ENCODE measurements around the gene LRRC61.

The LRRC61 gene

GRCh38 chr7:150371131-150371995 is 48.2 kb downstream of the LRRC61 start:
- peaks cover 50% of the 10 kb centered on the region for H3K79me2 ChIP-seq (ENCODE audit: control insufficient read depth, insufficient read depth, low read length, poor library complexity)
- no peak overlapping the region for H3K4me3 ChIP-seq (ENCODE audit: low read depth, low read length)
- no peak for DNase-seq
- H2AFZ ChIP-seq (ENCODE audit: insufficient read depth, low read length, poor library complexity) = peak overlapping the region; percentile 47
- WGBS (ENCODE audit: extremely low coverage, insufficient coverage, insufficient read length) = no CpG with 5 or more reads among the region's 48 CpGs
- H4K12ac ChIP-seq (ENCODE audit: low read depth, low read length) = peak overlapping the region; percentile 82
- peak overlapping the region; percentile 15 for H4K8ac ChIP-seq (ENCODE audit: low read depth, low read length)
- peaks cover 35 to 37% of the 10 kb centered on the region in 2 experiments for H3K36me3 ChIP-seq (ENCODE audit: control insufficient read depth in 1 of 2, insufficient read depth in 2 of 2, low read length in 2 of 2)
- peak overlapping the region; percentile 99 for H2BK5ac ChIP-seq (ENCODE audit: low read depth, low read length, poor library complexity)
- H3K18ac ChIP-seq (ENCODE audit: low read length) = peak overlapping the region; percentile 90
- peaks cover 51 to 58% of the 10 kb centered on the region in 2 experiments for H3K4me1 ChIP-seq (ENCODE audit: control insufficient read depth in 1 of 2, insufficient read depth in 2 of 2, low read length in 2 of 2)
- H4K91ac ChIP-seq (ENCODE audit: low read depth, low read length) = peak overlapping the region; percentile 98
- no peak overlapping the region for H3K23ac ChIP-seq (ENCODE audit: low read length)
- H3K14ac ChIP-seq (ENCODE audit: low read length) = peak overlapping the region; percentile 99
- H3K27me3 ChIP-seq (ENCODE audit: insufficient read depth, low read length) = no peaks in the 10 kb centered on the region
- peak overlapping the region; percentile 90 for H2AK5ac ChIP-seq (ENCODE audit: low read length)
- peak overlapping the region; percentile 79 for H2BK12ac ChIP-seq (ENCODE audit: low read length)
- H3K9me3 ChIP-seq (ENCODE audit: insufficient read depth, low read depth, low read length) = no peaks in the 10 kb centered on the region
- peaks cover 65% of the 10 kb centered on the region for H3K79me1 ChIP-seq (ENCODE audit: low read length)
- H3K9ac ChIP-seq (ENCODE audit: low read length) = no peak overlapping the region
- H2BK120ac ChIP-seq (ENCODE audit: insufficient read depth, low read length, poor library complexity) = peak overlapping the region; percentile 75
- peak overlapping the region; percentile 100 for H3K4ac ChIP-seq (ENCODE audit: low read depth, low read length)
- peak overlapping the region; percentile 100 for H3K27ac ChIP-seq (ENCODE audit: low read depth, low read length)
- no peak overlapping the region for H3K4me2 ChIP-seq (ENCODE audit: low read length)

- H2BK12ac ChIP-seq (ENCODE audit: low read length) = no peak overlapping the region
- H3K79me2 ChIP-seq (ENCODE audit: control insufficient read depth, insufficient read depth, low read length, poor library complexity) = peaks cover 53% of the 10 kb centered on the region
- H3K4me3 ChIP-seq (ENCODE audit: low read depth, low read length) = no peak overlapping the region
- peak overlapping the region; percentile 6 for H4K8ac ChIP-seq (ENCODE audit: low read depth, low read length)
- no peak overlapping the region for H4K12ac ChIP-seq (ENCODE audit: low read depth, low read length)
- no peak overlapping the region for H3K4me2 ChIP-seq (ENCODE audit: low read length)
- WGBS (ENCODE audit: extremely low coverage, insufficient coverage, insufficient read length) = no CpG with 5 or more reads among the region's 30 CpGs
- peak overlapping the region; percentile 100 for H3K27ac ChIP-seq (ENCODE audit: low read depth, low read length)
- H3K4me1 ChIP-seq (ENCODE audit: control insufficient read depth in 1 of 2, insufficient read depth in 2 of 2, low read length in 2 of 2) = peaks cover 54 to 63% of the 10 kb centered on the region in 2 experiments
- no peak overlapping the region for H3K23ac ChIP-seq (ENCODE audit: low read length)
- peak overlapping the region; percentile 75 for H2BK120ac ChIP-seq (ENCODE audit: insufficient read depth, low read length, poor library complexity)
- no peak for DNase-seq
- peak overlapping the region; percentile 98 for H4K91ac ChIP-seq (ENCODE audit: low read depth, low read length)
- peaks cover 35 to 37% of the 10 kb centered on the region in 2 experiments for H3K36me3 ChIP-seq (ENCODE audit: control insufficient read depth in 1 of 2, insufficient read depth in 2 of 2, low read length in 2 of 2)
- no peak overlapping the region for H3K9ac ChIP-seq (ENCODE audit: low read length)
- H3K14ac ChIP-seq (ENCODE audit: low read length) = peak overlapping the region; percentile 99
- peak overlapping the region; percentile 7 for H2AK5ac ChIP-seq (ENCODE audit: low read length)
- peak overlapping the region; percentile 66 for H3K18ac ChIP-seq (ENCODE audit: low read length)
- peak overlapping the region; percentile 100 for H3K4ac ChIP-seq (ENCODE audit: low read depth, low read length)
- H3K9me3 ChIP-seq (ENCODE audit: insufficient read depth, low read depth, low read length) = no peaks in the 10 kb centered on the region
- H2AFZ ChIP-seq (ENCODE audit: insufficient read depth, low read length, poor library complexity) = no peak overlapping the region
- H3K27me3 ChIP-seq (ENCODE audit: insufficient read depth, low read length) = no peaks in the 10 kb centered on the region
- peak overlapping the region; percentile 99 for H2BK5ac ChIP-seq (ENCODE audit: low read depth, low read length, poor library complexity)
- peaks cover 69% of the 10 kb centered on the region for H3K79me1 ChIP-seq (ENCODE audit: low read length)
Observed at GRCh38 chr7:150371996-150372270, 48.8 kb downstream of the LRRC61 start.

GRCh38 chr7:150372271-150373048 is 49.3 kb downstream of the LRRC61 start:
- Histone ChIP-seq H2AK5ac (ENCODE audit: low read length) (peak overlapping the region; percentile 95), H3K4me1 (ENCODE audit: control insufficient read depth in 1 of 2, insufficient read depth in 2 of 2, low read length in 2 of 2) (peaks cover 56 to 64% of the 10 kb centered on the region in 2 experiments), H2BK12ac (ENCODE audit: low read length) (peak overlapping the region; percentile 89), H3K79me2 (ENCODE audit: control insufficient read depth, insufficient read depth, low read length, poor library complexity) (peaks cover 53% of the 10 kb centered on the region), H2AFZ (ENCODE audit: insufficient read depth, low read length, poor library complexity) (peak overlapping the region; percentile 46), H4K8ac (ENCODE audit: low read depth, low read length) (peak overlapping the region; percentile 90), H3K4ac (ENCODE audit: low read depth, low read length) (peak overlapping the region; percentile 100), H2BK5ac (ENCODE audit: low read depth, low read length, poor library complexity) (peak overlapping the region; percentile 99), H3K4me2 (ENCODE audit: low read length) (peak overlapping the region; percentile 7), H3K27me3 (ENCODE audit: insufficient read depth, low read length) (no peaks in the 10 kb centered on the region), H3K9me3 (ENCODE audit: insufficient read depth, low read depth, low read length) (no peaks in the 10 kb centered on the region), H2BK120ac (ENCODE audit: insufficient read depth, low read length, poor library complexity) (peak overlapping the region; percentile 83), H4K91ac (ENCODE audit: low read depth, low read length) (peak overlapping the region; percentile 98), H3K9ac (ENCODE audit: low read length) (no peak overlapping the region), H3K27ac (ENCODE audit: low read depth, low read length) (peak overlapping the region; percentile 100), H3K4me3 (ENCODE audit: low read depth, low read length) (no peak overlapping the region), H3K23ac (ENCODE audit: low read length) (no peak overlapping the region), H4K12ac (ENCODE audit: low read depth, low read length) (peak overlapping the region; percentile 59), H3K79me1 (ENCODE audit: low read length) (peaks cover 70% of the 10 kb centered on the region), H3K18ac (ENCODE audit: low read length) (peak overlapping the region; percentile 95), H3K36me3 (ENCODE audit: control insufficient read depth in 1 of 2, insufficient read depth in 2 of 2, low read length in 2 of 2) (peaks cover 35 to 37% of the 10 kb centered on the region in 2 experiments), H3K14ac (ENCODE audit: low read length) (peak overlapping the region; percentile 92)
- no CpG with 5 or more reads among the region's 79 CpGs for WGBS (ENCODE audit: extremely low coverage, insufficient coverage, insufficient read length)
- DNase-seq = no peak

GRCh38 chr7:150373049-150373801 is 50.1 kb downstream of the LRRC61 start:
- Histone ChIP-seq H3K23ac (ENCODE audit: low read length) (no peak overlapping the region), H3K14ac (ENCODE audit: low read length) (peak overlapping the region; percentile 92), H3K18ac (ENCODE audit: low read length) (peak overlapping the region; percentile 95), H3K27ac (ENCODE audit: low read depth, low read length) (peak overlapping the region; percentile 100), H2AFZ (ENCODE audit: insufficient read depth, low read length, poor library complexity) (peak overlapping the region; percentile 46), H3K36me3 (ENCODE audit: control insufficient read depth in 1 of 2, insufficient read depth in 2 of 2, low read length in 2 of 2) (peaks cover 35 to 37% of the 10 kb centered on the region in 2 experiments), H2BK12ac (ENCODE audit: low read length) (peak overlapping the region; percentile 89), H4K91ac (ENCODE audit: low read depth, low read length) (peak overlapping the region; percentile 98), H3K79me1 (ENCODE audit: low read length) (peaks cover 71% of the 10 kb centered on the region), H3K4me1 (ENCODE audit: control insufficient read depth in 1 of 2, insufficient read depth in 2 of 2, low read length in 2 of 2) (peaks cover 54 to 63% of the 10 kb centered on the region in 2 experiments), H2BK120ac (ENCODE audit: insufficient read depth, low read length, poor library complexity) (peak overlapping the region; percentile 83), H2AK5ac (ENCODE audit: low read length) (peak overlapping the region; percentile 95), H2BK5ac (ENCODE audit: low read depth, low read length, poor library complexity) (peak overlapping the region; percentile 99), H3K27me3 (ENCODE audit: insufficient read depth, low read length) (no peaks in the 10 kb centered on the region), H4K12ac (ENCODE audit: low read depth, low read length) (peak overlapping the region; percentile 59), H3K4ac (ENCODE audit: low read depth, low read length) (peak overlapping the region; percentile 100), H3K4me2 (ENCODE audit: low read length) (peak overlapping the region; percentile 7), H3K79me2 (ENCODE audit: control insufficient read depth, insufficient read depth, low read length, poor library complexity) (peaks cover 52% of the 10 kb centered on the region), H4K8ac (ENCODE audit: low read depth, low read length) (peak overlapping the region; percentile 90), H3K9me3 (ENCODE audit: insufficient read depth, low read depth, low read length) (no peaks in the 10 kb centered on the region), H3K9ac (ENCODE audit: low read length) (no peak overlapping the region), H3K4me3 (ENCODE audit: low read depth, low read length) (no peak overlapping the region)
- DNase-seq = peak in 1 of 2 donors; percentile 43
- WGBS (ENCODE audit: extremely low coverage, insufficient coverage, insufficient read length) = no CpG with 5 or more reads among the region's 21 CpGs

All from trophoblast cell (in vitro differentiated cells and primary cell).